Measurements from ENCODE around the gene PPIL6. TPM values are rescaled to one million over a fixed set of nuclear protein-coding genes. Genes with fewer than 3 reads are reported as not detected.

Gene PPIL6
- total RNA-seq, 1 donor from 2014 or later, result 3.9 TPM

GRCh38 chr6:109358204-109358603 lies 82.2 kb downstream of the PPIL6 start:
- Histone ChIP-seq H3K9me3 (replicated peaks) (peaks cover 17% of the 10 kb centered on the region), H3K4me3 (no peak overlapping the region), H3K36me3 (peaks cover 74% of the 10 kb centered on the region), H3K4me1 (peaks cover 25% of the 10 kb centered on the region), H3K27me3 (ENCODE audit: low read depth) (no peaks in the 10 kb centered on the region), H3K27ac (replicated peaks) (no peak overlapping the region)
- no peak for DNase-seq
- intact Hi-C loops (cut with micrococcal nuclease), result no loop called here
- TF ChIP-seq CTCF (IDR thresholded peaks at IDR 0.05; ENCODE audit: borderline replicate concordance), result no peak

- no peak for TF ChIP-seq CTCF (IDR thresholded peaks at IDR 0.05; ENCODE audit: borderline replicate concordance)
- peaks cover 59% of the 10 kb centered on the region for H3K36me3 ChIP-seq
- peaks cover 25% of the 10 kb centered on the region for H3K4me1 ChIP-seq
Measured at GRCh38 chr6:109356237-109356636, 84.2 kb downstream of the PPIL6 start.

GRCh38 chr6:109351231-109352130 lies 88.9 kb downstream of the PPIL6 start:
- no peak for TF ChIP-seq CTCF (IDR thresholded peaks at IDR 0.05; ENCODE audit: borderline replicate concordance)
- Histone ChIP-seq H3K4me1 (peaks cover 28% of the 10 kb centered on the region), H3K9me3 (replicated peaks) (peaks cover 8% of the 10 kb centered on the region), H3K36me3 (peaks cover 24% of the 10 kb centered on the region), H3K27me3 (ENCODE audit: low read depth) (no peaks in the 10 kb centered on the region), H3K4me3 (no peak overlapping the region), H3K27ac (replicated peaks) (peak overlapping the region; percentile 33)
- intact Hi-C loops (cut with micrococcal nuclease), result no loop called here
- DNase-seq, result no peak

More at GRCh38 chr6:109356237-109356636, 84.2 kb downstream of the PPIL6 start:
- DNase-seq, result no peak
- Histone ChIP-seq H3K27ac (replicated peaks) (no peak overlapping the region), H3K9me3 (replicated peaks) (peaks cover 11% of the 10 kb centered on the region), H3K27me3 (ENCODE audit: low read depth) (no peaks in the 10 kb centered on the region), H3K4me3 (no peak overlapping the region)
- intact Hi-C loops (cut with micrococcal nuclease), result no loop called here

- intact Hi-C loops (cut with micrococcal nuclease), result no loop called here
- Histone ChIP-seq H3K4me3 (no peak overlapping the region), H3K4me1 (peaks cover 28% of the 10 kb centered on the region), H3K27ac (replicated peaks) (peak overlapping the region; percentile 18), H3K9me3 (replicated peaks) (no peaks in the 10 kb centered on the region), H3K27me3 (ENCODE audit: low read depth) (no peaks in the 10 kb centered on the region), H3K36me3 (peaks cover 6% of the 10 kb centered on the region)
- DNase-seq, result no peak
- no peak for TF ChIP-seq CTCF (IDR thresholded peaks at IDR 0.05; ENCODE audit: borderline replicate concordance)
Measured at GRCh38 chr6:109349419-109349987, 90.9 kb downstream of the PPIL6 start.

- no peak for TF ChIP-seq CTCF (IDR thresholded peaks at IDR 0.05; ENCODE audit: borderline replicate concordance)
- DNase-seq, result no peak
- peaks cover 28% of the 10 kb centered on the region for H3K4me1 ChIP-seq
Measured at GRCh38 chr6:109348226-109348625, 92.2 kb downstream of the PPIL6 start.

More at GRCh38 chr6:109348226-109348625, 92.2 kb downstream of the PPIL6 start:
- intact Hi-C loops (cut with micrococcal nuclease), result no loop called here
- no peaks in the 10 kb centered on the region for H3K27me3 ChIP-seq (ENCODE audit: low read depth)
- no peak overlapping the region for H3K27ac ChIP-seq (replicated peaks)
- H3K36me3 ChIP-seq, result no peaks in the 10 kb centered on the region
- H3K9me3 ChIP-seq (replicated peaks), result no peaks in the 10 kb centered on the region
- H3K4me3 ChIP-seq, result no peak overlapping the region

Measured in left ventricle myocardium inferior (tissue), 1 donor.